Testis (tissue), 3 donors: ENCODE measurements around the gene CHCHD6. TPM values are rescaled to one million over a fixed set of nuclear protein-coding genes. Genes with fewer than 3 reads are reported as not detected.

Source experiments
- DNase-seq: peaks from one replicate; pipeline ENCODE4 v3.0.0-alpha.2; 2019
- H3K27ac ChIP-seq, 2 donors: fragments of 200-600 bp; sonication (generic); one replicate each; pipeline ENCODE4 v1.5.1; 2019
- H3K27me3 ChIP-seq: fragments of 200-600 bp; sonication (generic); one replicate; pipeline ENCODE4 v1.5.1; 2019
- H3K36me3 ChIP-seq: fragments of 200-600 bp; sonication (generic); one replicate; pipeline ENCODE4 v1.5.1; 2017; ENCODE audit warnings: low read depth; ENCODE audit errors: missing control alignments
- H3K4me1 ChIP-seq: fragments of 200-600 bp; sonication (generic); one replicate; pipeline ENCODE4 v1.5.1; 2019
- H3K4me3 ChIP-seq, 2 donors: fragments of 200-600 bp; sonication (generic); one replicate each; pipeline ENCODE4 v1.5.1; 2017 to 2019
- H3K9me3 ChIP-seq: fragments of 200-600 bp; sonication (generic); one replicate; pipeline ENCODE4 v1.5.1; 2017
- CTCF ChIP-seq, 3 experiments: fragments of 450-650 bp in 2 of 3; fragments of 200-600 bp in 1 of 3; sonication (generic) in 1 of 3; IDR thresholded peaks; one replicate each; pipeline ENCODE4 v1.5.1; 2016 to 2019; ENCODE audit warnings: antibody characterized with exemption in 3 of 3, mild to moderate bottlenecking in 2 of 3, moderate library complexity in 1 of 3
- POLR2A ChIP-seq: fragments of 450-650 bp; IDR thresholded peaks from one replicate; pipeline ENCODE4 v1.6.1; 2017; ENCODE audit warnings: antibody characterized with exemption, mild to moderate bottlenecking, moderate library complexity
- WGBS, 2 donors: methylation state at CpG; one replicate each; pipeline ENCODE4 v1.1.5; 2018; 5-methylcytosine and 5-hydroxymethylcytosine counted together
- intact Hi-C: fragments of 100-400 bp; cut with DNase I; formaldehyde crosslinking; loops from one replicate; pipeline ENCODE4 v1.15.1; 2023; ENCODE audit warnings: low total_unique reads
- polyA plus RNA-seq: library from polyadenylated mRNA; stranded (reverse); fragments of 350-450 nt; fragmentation: Illumina TruSeq; extraction: RNeasy Lipid Tissue Mini Kit (QIAGEN cat#74804); gene quantifications from one replicate; pipeline ENCODE4 v1.2.3, GENCODE V29; 2014; ENCODE audit warnings: low read depth, low replicate concordance; ENCODE audit not compliant: insufficient read depth
- total RNA-seq, 2 donors: library from RNA; depleted of rRNA; stranded (reverse); fragments of >200 nt; gene quantifications; one replicate each; pipeline ENCODE4 v1.2.3, GENCODE V29; 2016

CHCHD6 gene
- total and polyA plus RNA-seq, 3 donors from 2014 or later, result 47.6 to 84.6 (median 49.9) TPM

GRCh38 chr3:126941721-126942270 is 237.8 kb downstream of the CHCHD6 start:
- no peak overlapping the region for H3K27ac ChIP-seq
- TF ChIP-seq POLR2A, result no peak
- TF ChIP-seq CTCF (IDR thresholded peaks at IDR 0.05), result no peak
- intact Hi-C loops, result no loop called here
- peaks cover 6% of the 10 kb centered on the region for H3K4me1 ChIP-seq
- WGBS, 2 donors, result 89 to 92% methylated on average over 4 to 5 of the region's 5 CpGs
- no peaks in the 10 kb centered on the region for H3K27me3 ChIP-seq
- DNase-seq, result no peak
- H3K4me3 ChIP-seq, result no peak overlapping the region
- H3K36me3 ChIP-seq, result no peaks in the 10 kb centered on the region
- H3K9me3 ChIP-seq, result no peaks in the 10 kb centered on the region

GRCh38 chr3:126944089-126944965 is 240.3 kb downstream of the CHCHD6 start:
- Histone ChIP-seq H3K4me1 (no peaks in the 10 kb centered on the region), H3K27ac (no peak overlapping the region), H3K9me3 (no peaks in the 10 kb centered on the region), H3K4me3 (no peak overlapping the region), H3K36me3 (no peaks in the 10 kb centered on the region), H3K27me3 (no peaks in the 10 kb centered on the region)
- no peak for TF ChIP-seq CTCF (IDR thresholded peaks at IDR 0.05)
- TF ChIP-seq POLR2A, result no peak
- intact Hi-C loops, result no loop called here
- no peak for DNase-seq
- WGBS, 2 donors, result 92 to 95% methylated on average over 12 of the region's 12 CpGs

- Histone ChIP-seq H3K9me3 (no peaks in the 10 kb centered on the region), H3K27me3 (no peaks in the 10 kb centered on the region), H3K27ac (no peak overlapping the region), H3K4me1 (no peaks in the 10 kb centered on the region), H3K4me3 (no peak overlapping the region), H3K36me3 (no peaks in the 10 kb centered on the region)
- TF ChIP-seq CTCF (IDR thresholded peaks at IDR 0.05) (no peak), POLR2A (no peak)
- DNase-seq, result no peak
- 87 to 89% methylated on average over 17 of the region's 17 CpGs for WGBS, 2 donors
- intact Hi-C loops, result no loop called here
Measured at GRCh38 chr3:126945171-126945721, 241.2 kb downstream of the CHCHD6 start.

- intact Hi-C loops, result no loop called here
Measured at GRCh38 chr3:126945891-126946290, 241.9 kb downstream of the CHCHD6 start.

GRCh38 chr3:126946405-126946804 is 242.4 kb downstream of the CHCHD6 start:
- H3K4me3 ChIP-seq, result no peak overlapping the region
- no peaks in the 10 kb centered on the region for H3K27me3 ChIP-seq
- DNase-seq, result no peak
- TF ChIP-seq CTCF (IDR thresholded peaks at IDR 0.05) (no peak), POLR2A (no peak)
- no peak overlapping the region for H3K27ac ChIP-seq
- intact Hi-C loops, result no loop called here
- H3K9me3 ChIP-seq, result no peaks in the 10 kb centered on the region
- WGBS, 2 donors, result 95 to 98% methylated on average over 10 to 11 of the region's 11 CpGs
- no peaks in the 10 kb centered on the region for H3K4me1 ChIP-seq
- no peaks in the 10 kb centered on the region for H3K36me3 ChIP-seq

More at GRCh38 chr3:126945891-126946290, 241.9 kb downstream of the CHCHD6 start:
- no peak for TF ChIP-seq POLR2A
- Histone ChIP-seq H3K36me3 (no peaks in the 10 kb centered on the region), H3K27me3 (no peaks in the 10 kb centered on the region), H3K4me3 (no peak overlapping the region), H3K9me3 (no peaks in the 10 kb centered on the region), H3K27ac (no peak overlapping the region), H3K4me1 (no peaks in the 10 kb centered on the region)
- 93% methylated on average over 7 to 9 of the region's 9 CpGs for WGBS, 2 donors
- DNase-seq, result no peak
